Peyer's patch (tissue), 4 donors: ENCODE data around the gene GOLIM4. TPM values are rescaled to one million over a fixed set of nuclear protein-coding genes. Genes with fewer than 3 reads are reported as not detected.
A peak's percentile ranks its signal among the peaks of the same experiment; 100 is the strongest.

ENCODE experiments used
- DNase-seq, 3 donors: peaks; one replicate each; pipeline ENCODE4 v3.0.0-alpha.2; 2017 to 2019
- H3K27ac ChIP-seq, 4 donors: fragments of 200-600 bp; sonication (generic); one replicate each; pipeline ENCODE4 v1.5.1; 2016 to 2019
- H3K27me3 ChIP-seq, 2 donors: fragments of 200-600 bp; sonication (generic); one replicate each; pipeline ENCODE4 v1.5.1; 2019
- H3K36me3 ChIP-seq, 3 donors: fragments of 200-600 bp; sonication (generic); one replicate each; pipeline ENCODE4 v1.5.1; 2016 to 2019
- H3K4me1 ChIP-seq, 4 donors: fragments of 200-600 bp; sonication (generic); one replicate each; pipeline ENCODE4 v1.5.1; 2016 to 2019
- H3K4me3 ChIP-seq, 4 donors: fragments of 200-600 bp; sonication (generic); 1 replicate in 3 of 4; 2 replicates in 1 of 4; pipeline ENCODE4 v1.5.1; 2016 to 2019; ENCODE audit warnings: mild to moderate bottlenecking in 1 of 4
- H3K9me3 ChIP-seq, 4 donors: fragments of 200-600 bp; sonication (generic); one replicate each; pipeline ENCODE4 v1.5.1; 2016 to 2019; ENCODE audit warnings: mild to moderate bottlenecking in 1 of 4
- POLR2A ChIP-seq, 2 donors: fragments of 450-650 bp; IDR thresholded peaks; one replicate each; pipeline ENCODE4 v1.5.1; 2017; ENCODE audit warnings: antibody characterized with exemption in 2 of 2, mild to moderate bottlenecking in 2 of 2, moderate library complexity in 2 of 2
- total RNA-seq, 4 donors: library from RNA; depleted of rRNA; stranded (reverse); fragments of >200 nt; gene quantifications; one replicate each; pipeline ENCODE4 v1.1.0, GENCODE V29; 2016
- TF ChIP-seq, protein P1 (sequence below), 6 experiments: fragments of 450-650 bp in 4 of 6; fragments of 200-600 bp in 2 of 6; sonication (generic) in 1 of 6; IDR thresholded peaks; one replicate each; pipeline ENCODE4 v1.5.1; 2017 to 2019; ENCODE audit warnings: antibody characterized with exemption in 6 of 6, mild to moderate bottlenecking in 3 of 6, moderate library complexity in 1 of 6

Gene GOLIM4
- total RNA-seq, 4 donors from 2014 or later, result 102 to 186 (median 139) TPM

DNA sequence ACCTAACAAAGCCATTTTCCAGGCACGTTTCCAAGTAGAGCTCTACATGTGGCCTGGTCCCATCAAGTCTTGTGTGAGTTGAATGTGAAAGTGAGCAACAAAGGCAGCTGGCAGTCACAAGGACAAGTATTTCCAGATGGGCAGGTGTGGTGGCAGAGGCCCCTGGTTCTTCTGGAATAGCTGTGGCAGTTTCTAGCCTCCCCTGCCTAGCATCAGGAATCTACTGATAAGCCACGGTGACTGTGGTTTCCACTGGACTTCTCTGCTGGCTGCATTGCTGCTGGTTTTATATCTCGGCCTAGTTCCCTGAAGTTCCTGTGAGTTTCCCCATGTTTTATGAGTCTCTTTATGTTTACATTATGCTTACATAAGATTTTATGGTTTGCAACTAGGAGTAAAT is 117.7 kb downstream of the GOLIM4 start:
- peak overlapping the region in 2 of 4 donors; percentile 60 to 61 for H3K27ac ChIP-seq
- peak in 2 of 3 donors; percentile 66 to 68 for DNase-seq
- no peaks in the 10 kb centered on the region for H3K9me3 ChIP-seq
- H3K36me3 ChIP-seq, result no peaks in the 10 kb centered on the region
- no peaks in the 10 kb centered on the region for H3K27me3 ChIP-seq
- no peak overlapping the region for H3K4me3 ChIP-seq
- H3K4me1 ChIP-seq, result peaks cover 0 to 14% (median 0%) of the 10 kb centered on the region in 4 donors
- peak in 1 of 2 donors; percentile 17 for TF ChIP-seq POLR2A (IDR thresholded peaks at IDR 0.05)
- TF ChIP-seq, protein P1, sequence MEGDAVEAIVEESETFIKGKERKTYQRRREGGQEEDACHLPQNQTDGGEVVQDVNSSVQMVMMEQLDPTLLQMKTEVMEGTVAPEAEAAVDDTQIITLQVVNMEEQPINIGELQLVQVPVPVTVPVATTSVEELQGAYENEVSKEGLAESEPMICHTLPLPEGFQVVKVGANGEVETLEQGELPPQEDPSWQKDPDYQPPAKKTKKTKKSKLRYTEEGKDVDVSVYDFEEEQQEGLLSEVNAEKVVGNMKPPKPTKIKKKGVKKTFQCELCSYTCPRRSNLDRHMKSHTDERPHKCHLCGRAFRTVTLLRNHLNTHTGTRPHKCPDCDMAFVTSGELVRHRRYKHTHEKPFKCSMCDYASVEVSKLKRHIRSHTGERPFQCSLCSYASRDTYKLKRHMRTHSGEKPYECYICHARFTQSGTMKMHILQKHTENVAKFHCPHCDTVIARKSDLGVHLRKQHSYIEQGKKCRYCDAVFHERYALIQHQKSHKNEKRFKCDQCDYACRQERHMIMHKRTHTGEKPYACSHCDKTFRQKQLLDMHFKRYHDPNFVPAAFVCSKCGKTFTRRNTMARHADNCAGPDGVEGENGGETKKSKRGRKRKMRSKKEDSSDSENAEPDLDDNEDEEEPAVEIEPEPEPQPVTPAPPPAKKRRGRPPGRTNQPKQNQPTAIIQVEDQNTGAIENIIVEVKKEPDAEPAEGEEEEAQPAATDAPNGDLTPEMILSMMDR (IDR thresholded peaks at IDR 0.05), result no peak

DNA sequence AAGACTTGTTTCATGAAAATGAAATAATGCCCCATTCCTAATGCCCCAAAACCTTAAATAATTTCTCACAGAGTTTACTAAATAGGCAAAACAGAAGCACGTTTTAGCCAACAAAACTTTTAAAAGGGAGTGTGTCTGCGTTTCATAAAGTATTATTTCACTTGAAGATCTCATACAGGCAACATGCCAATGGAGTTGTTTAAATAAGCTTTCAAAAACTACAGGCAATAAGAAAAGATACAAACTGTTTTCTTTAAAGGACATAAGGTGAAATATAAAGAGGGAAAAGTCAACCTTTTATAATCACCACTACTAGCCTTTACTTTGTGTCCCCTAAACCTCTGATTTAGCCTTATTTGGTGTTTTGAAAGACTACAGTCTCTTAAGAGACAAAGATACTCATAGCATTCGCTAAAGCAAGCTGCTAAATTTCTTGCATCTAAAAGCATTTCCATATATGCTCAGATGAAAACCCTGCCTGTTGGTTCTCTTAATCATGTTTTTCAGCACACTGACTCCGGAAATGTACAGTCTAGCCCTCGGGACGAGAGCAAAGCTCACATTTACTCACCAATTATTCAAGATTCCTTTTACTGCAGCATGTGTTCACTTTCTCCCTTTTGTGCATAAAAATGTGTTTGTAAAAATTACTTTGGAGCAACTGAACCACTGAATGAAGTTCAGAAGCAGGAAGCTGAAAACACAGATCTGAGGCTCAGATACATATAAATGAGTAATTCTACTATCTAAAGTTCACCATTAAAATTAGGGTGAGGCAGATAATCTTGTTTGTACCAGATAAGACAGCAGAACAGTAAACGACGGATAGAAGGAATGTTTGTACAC is 119.0 kb downstream of the GOLIM4 start:
- TF ChIP-seq, protein P1 (IDR thresholded peaks at IDR 0.05), result no peak
- no peak for TF ChIP-seq POLR2A (IDR thresholded peaks at IDR 0.05)
- DNase-seq, result no peak
- Histone ChIP-seq H3K27ac (peak overlapping the region in 1 of 4 donors; percentile 61), H3K9me3 (no peaks in the 10 kb centered on the region), H3K36me3 (no peaks in the 10 kb centered on the region), H3K27me3 (no peaks in the 10 kb centered on the region), H3K4me1 (peaks cover 0 to 14% (median 0%) of the 10 kb centered on the region in 4 donors), H3K4me3 (no peak overlapping the region)

DNA sequence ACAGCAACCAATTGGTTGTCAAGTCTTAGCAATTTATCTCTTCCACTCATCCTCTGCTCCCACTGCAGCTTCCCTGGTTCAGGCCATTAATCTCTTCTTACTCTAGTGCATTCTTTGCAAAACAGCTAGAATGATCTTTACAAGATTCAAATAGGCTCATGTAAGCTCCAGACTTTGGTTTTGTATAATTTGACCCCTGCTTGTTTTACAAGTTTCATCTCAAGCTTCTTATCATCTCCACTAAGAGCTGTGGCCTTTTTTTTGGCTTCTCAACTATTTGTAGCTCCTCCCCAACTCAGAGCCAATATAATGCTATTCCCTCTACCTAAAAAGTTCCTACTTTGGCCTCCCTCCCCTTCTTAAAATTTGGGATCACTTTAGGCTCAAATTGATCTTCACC is 121.8 kb downstream of the GOLIM4 start:
- Histone ChIP-seq H3K27me3 (no peaks in the 10 kb centered on the region), H3K27ac (no peak overlapping the region), H3K36me3 (no peaks in the 10 kb centered on the region), H3K4me3 (no peak overlapping the region), H3K9me3 (no peaks in the 10 kb centered on the region), H3K4me1 (peaks cover 0 to 14% (median 0%) of the 10 kb centered on the region in 4 donors)
- no peak for DNase-seq
- TF ChIP-seq, protein P1 (IDR thresholded peaks at IDR 0.05), result no peak
- TF ChIP-seq POLR2A (IDR thresholded peaks at IDR 0.05), result no peak

DNA sequence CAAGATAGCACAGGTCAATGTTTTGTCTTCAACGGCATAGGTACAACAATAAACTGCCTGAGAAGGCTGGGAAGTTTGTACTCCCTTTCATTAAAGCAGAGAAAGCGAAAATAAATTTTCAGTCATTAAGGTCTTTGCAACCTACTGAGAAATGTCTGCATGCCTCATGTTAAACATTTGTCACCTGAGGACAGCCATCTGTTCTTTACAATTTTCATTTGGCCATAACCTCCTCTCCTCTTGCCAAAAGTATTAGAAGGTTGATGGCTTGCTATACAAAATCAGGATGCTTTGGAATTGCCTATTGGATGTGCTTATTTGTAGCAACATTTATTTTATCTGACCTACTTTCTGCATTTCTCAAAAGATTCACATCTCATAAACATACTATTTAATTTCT is 122.7 kb downstream of the GOLIM4 start:
- TF ChIP-seq POLR2A (IDR thresholded peaks at IDR 0.05), result no peak
- TF ChIP-seq, protein P1 (IDR thresholded peaks at IDR 0.05), result no peak
- no peak for DNase-seq
- H3K27ac ChIP-seq, result no peak overlapping the region
- no peaks in the 10 kb centered on the region for H3K36me3 ChIP-seq
- no peaks in the 10 kb centered on the region for H3K9me3 ChIP-seq
- H3K27me3 ChIP-seq, result no peaks in the 10 kb centered on the region
- H3K4me3 ChIP-seq, result no peak overlapping the region
- H3K4me1 ChIP-seq, result peaks cover 0 to 7% (median 0%) of the 10 kb centered on the region in 4 donors

DNA sequence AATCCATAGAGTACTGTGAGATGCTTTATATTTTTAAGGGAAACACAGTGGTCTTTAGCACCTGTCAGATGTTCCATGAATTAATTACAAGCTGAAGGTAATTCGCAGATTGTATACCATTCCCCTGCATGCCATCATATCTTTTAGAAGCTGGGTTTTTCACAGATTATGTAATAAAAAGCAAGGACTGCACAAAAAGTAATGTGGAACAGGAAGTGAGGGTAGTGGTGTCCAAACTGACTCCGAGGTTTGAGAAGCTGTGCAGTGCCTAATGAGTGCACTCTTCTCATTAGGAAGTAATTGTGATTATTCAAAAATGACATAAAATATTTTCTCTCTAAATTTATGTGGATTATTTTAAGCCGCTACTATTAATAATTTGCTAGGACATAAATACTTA is 123.2 kb downstream of the GOLIM4 start:
- Histone ChIP-seq H3K36me3 (no peaks in the 10 kb centered on the region), H3K9me3 (no peaks in the 10 kb centered on the region), H3K4me3 (no peak overlapping the region), H3K27me3 (no peaks in the 10 kb centered on the region), H3K27ac (no peak overlapping the region), H3K4me1 (peaks cover 0 to 7% (median 0%) of the 10 kb centered on the region in 4 donors)
- no peak for TF ChIP-seq POLR2A (IDR thresholded peaks at IDR 0.05)
- TF ChIP-seq, protein P1 (IDR thresholded peaks at IDR 0.05), result no peak
- DNase-seq, result no peak
